HepG2 (cell line): ENCODE data around the gene SLC36A1. TPM values are rescaled to one million over a fixed set of nuclear protein-coding genes. Genes with fewer than 3 reads are reported as not detected.

Experiments used
- ATAC-seq: fragments of 200-7000 bp; cut with Tn5 transposase; 3 replicates; pipeline ENCODE4 v1.9.1; 2020; ENCODE audit warnings: mild to moderate bottlenecking, moderate library complexity
- BruUV-seq: library from RNA; stranded (reverse); fragments of 400-500 nt; replicated peaks from 2 replicates; lab custom pipeline; 2021; lab: Mats Ljungman, UMichigan
- CTCF ChIA-PET: fragments of 300-600 bp; formaldehyde crosslinking; extraction: SDS; loops from one replicate; lab custom pipeline; 2021; ENCODE audit warnings: low total read pairs, inconsistent platforms, low intra/inter-chr PET ratio; lab: Yijun Ruan, JAX
- POLR2A ChIA-PET: fragments of 350-600 bp; sonication (Branson Sonifier 250); formaldehyde crosslinking; loops from one replicate; lab custom pipeline; 2020; ENCODE audit warnings: antibody characterized with exemption, inconsistent platforms; lab: Yijun Ruan, JAX
- DNase-seq: peaks from one replicate; pipeline ENCODE4 v3.0.0-alpha.2; 2015; ENCODE audit warnings: low spot score
- FAIRE-seq: peaks from 3 replicates; lab custom pipeline; 2011; peaks lifted over from hg19 to GRCh38; lab: Jason Lieb, UNC
- H2AFZ ChIP-seq: one replicate; pipeline ENCODE4 v1.6.1; 2011; ENCODE audit warnings: low read length, inconsistent platforms
- H3K27ac ChIP-seq: fragments of 300-600 bp; 3 replicates; pipeline ENCODE4 v1.8.0; 2011; ENCODE audit warnings: mixed run types, mild to moderate bottlenecking, mixed read lengths, low read length, inconsistent platforms; ENCODE audit not compliant: insufficient read depth; ENCODE audit errors: extremely low read length
- H3K27me3 ChIP-seq, 2 experiments: fragments of 200-600 bp in 1 of 2; 2 replicates in 1 of 2; 3 replicates in 1 of 2; pipeline versions ENCODE4 v1.6.0 to v1.8.0; 2011; ENCODE audit warnings: low read length in 2 of 2, mild to moderate bottlenecking in 2 of 2, moderate library complexity in 2 of 2, inconsistent platforms in 1 of 2; ENCODE audit not compliant: insufficient read depth in 2 of 2, control insufficient read depth in 1 of 2
- H3K36me3 ChIP-seq, 2 experiments: fragments of 200-600 bp in 1 of 2; replicated peaks in 1 of 2; 2 replicates in 1 of 2; 3 replicates in 1 of 2; pipeline versions ENCODE4 v1.5.1 to v1.8.0; 2011; ENCODE audit warnings: low read length in 2 of 2, inconsistent platforms in 1 of 2; ENCODE audit not compliant: insufficient read depth in 2 of 2, control insufficient read depth in 1 of 2
- H3K4me1 ChIP-seq: 2 replicates; pipeline ENCODE4 v1.5.1; 2012; ENCODE audit warnings: low read length, inconsistent platforms; ENCODE audit not compliant: insufficient read depth
- H3K4me2 ChIP-seq: 2 replicates; pipeline ENCODE4 v1.6.0; 2011; ENCODE audit warnings: low read depth, low read length, inconsistent platforms
- H3K4me3 ChIP-seq, 3 experiments: fragments of 200-600 bp in 1 of 3; sonication (generic), shearing (Covaris generic) in 1 of 3; replicated peaks in 1 of 3; 2 replicates each; pipeline ENCODE4 v1.5.1; 2011 to 2016; ENCODE audit warnings: low read length in 3 of 3, inconsistent platforms in 2 of 3, low read depth in 2 of 3, mild to moderate bottlenecking in 2 of 3, control low read depth in 1 of 3, mixed read lengths in 1 of 3; ENCODE audit not compliant: insufficient read depth in 1 of 3
- H3K79me2 ChIP-seq: one replicate; pipeline ENCODE4 v1.6.1; 2011; ENCODE audit warnings: low read length, inconsistent platforms; ENCODE audit not compliant: insufficient read depth
- H3K9ac ChIP-seq: 2 replicates; pipeline ENCODE4 v1.6.0; 2011; ENCODE audit warnings: mild to moderate bottlenecking, low read depth, low read length, inconsistent platforms; ENCODE audit not compliant: insufficient read depth
- H3K9me3 ChIP-seq: 2 replicates; pipeline ENCODE4 v1.5.1; 2012; ENCODE audit warnings: mild to moderate bottlenecking, low read length
- H4K20me1 ChIP-seq: 2 replicates; pipeline ENCODE4 v1.6.0; 2011; ENCODE audit warnings: inconsistent platforms, mild to moderate bottlenecking, low read length, moderate library complexity; ENCODE audit not compliant: insufficient read depth
- BCL3 ChIP-seq: sonication (generic); formaldehyde crosslinking; IDR thresholded peaks from 2 replicates; pipeline ENCODE4 v1.5.1; 2020; ENCODE audit warnings: mild to moderate bottlenecking, missing genetic modification reagents, moderate library complexity
- BRF2 ChIP-seq: sonication (generic); formaldehyde crosslinking; IDR thresholded peaks from 2 replicates; pipeline ENCODE4 v1.8.1; 2022; ENCODE audit warnings: mild to moderate bottlenecking, missing genetic modification reagents
- CHCHD3 ChIP-seq: sonication (generic); formaldehyde crosslinking; IDR thresholded peaks from 2 replicates; pipeline ENCODE4 v1.8.0; 2022; ENCODE audit warnings: mild to moderate bottlenecking, missing genetic modification reagents, moderate library complexity
- KDM1A ChIP-seq: IDR thresholded peaks from 2 replicates; pipeline ENCODE4 v1.6.1; 2016; ENCODE audit warnings: missing compliant biosample characterization
- MAFF ChIP-seq: IDR thresholded peaks from 2 replicates; pipeline ENCODE4 v1.6.1; 2011; ENCODE audit warnings: low read depth, low read length, improper control_type of control experiment
- MXD4 ChIP-seq: IDR thresholded peaks from 2 replicates; pipeline ENCODE4 v1.6.1; 2016; ENCODE audit warnings: mild to moderate bottlenecking, missing biosample characterization, missing genetic modification reagents
- PAWR ChIP-seq: sonication (generic); formaldehyde crosslinking; IDR thresholded peaks from 2 replicates; pipeline ENCODE4 v1.4.0; 2020; ENCODE audit warnings: missing genetic modification reagents, mild to moderate bottlenecking, borderline replicate concordance
- PREB ChIP-seq: sonication (generic); formaldehyde crosslinking; IDR thresholded peaks from 2 replicates; pipeline ENCODE4 v1.4.0; 2020; ENCODE audit warnings: missing genetic modification reagents
- SMAD9 ChIP-seq: sonication (generic); formaldehyde crosslinking; IDR thresholded peaks from 2 replicates; pipeline ENCODE4 v1.5.1; 2020; ENCODE audit warnings: mild to moderate bottlenecking, missing genetic modification reagents
- SP4 ChIP-seq: sonication (generic); formaldehyde crosslinking; IDR thresholded peaks from 2 replicates; pipeline ENCODE4 v1.8.1; 2023; ENCODE audit warnings: mild to moderate bottlenecking, missing genetic modification reagents
- TBP ChIP-seq: sonication (generic); formaldehyde crosslinking; IDR thresholded peaks from 2 replicates; pipeline ENCODE4 v1.5.0; 2020; ENCODE audit warnings: missing genetic modification reagents
- ZBTB34 ChIP-seq: sonication (generic); formaldehyde crosslinking; IDR thresholded peaks from 2 replicates; pipeline ENCODE4 v1.8.0; 2022; ENCODE audit warnings: mild to moderate bottlenecking, missing genetic modification reagents
- ZFP36L2 ChIP-seq: sonication (generic); formaldehyde crosslinking; IDR thresholded peaks from 2 replicates; pipeline ENCODE4 v1.4.0; 2020; ENCODE audit warnings: missing genetic modification reagents
- ZNF12 ChIP-seq: sonication (generic); formaldehyde crosslinking; IDR thresholded peaks from 2 replicates; pipeline ENCODE4 v1.5.0; 2020; ENCODE audit warnings: missing genetic modification reagents
- ZNF335 ChIP-seq: sonication (generic); formaldehyde crosslinking; IDR thresholded peaks from 2 replicates; pipeline ENCODE4 v1.4.0; 2020; ENCODE audit warnings: missing genetic modification reagents
- ZNF441 ChIP-seq: sonication (generic); formaldehyde crosslinking; IDR thresholded peaks from 2 replicates; pipeline ENCODE4 v1.7.0; 2021; ENCODE audit warnings: missing genetic modification reagents, borderline replicate concordance
- ZNF468 ChIP-seq: sonication (generic); formaldehyde crosslinking; IDR thresholded peaks from 2 replicates; pipeline ENCODE4 v1.8.0; 2022; ENCODE audit warnings: mild to moderate bottlenecking, moderate library complexity, missing genetic modification reagents
- ZNF549 ChIP-seq: sonication (generic); formaldehyde crosslinking; IDR thresholded peaks from 2 replicates; pipeline ENCODE4 v1.5.0; 2020; ENCODE audit warnings: missing genetic modification reagents
- ZNF703 ChIP-seq: sonication (generic); formaldehyde crosslinking; IDR thresholded peaks from 2 replicates; pipeline ENCODE4 v1.5.1; 2020; ENCODE audit warnings: missing genetic modification reagents, mild to moderate bottlenecking, moderate library complexity, borderline replicate concordance
- ZNF710 ChIP-seq: sonication (generic); formaldehyde crosslinking; IDR thresholded peaks from 2 replicates; pipeline ENCODE4 v1.5.0; 2020; ENCODE audit warnings: mild to moderate bottlenecking, missing genetic modification reagents, borderline replicate concordance
- WGBS: methylation state at CpG from one replicate; pipeline ENCODE4 v1.1.6; 2017; ENCODE audit warnings: low lambda C conversion rate; 5-methylcytosine and 5-hydroxymethylcytosine counted together
- in situ Hi-C: cut with HindIII; loops from 2 replicates; pipeline ENCODE4 v1.10.0; 2017; ENCODE audit warnings: low pct_unique_long_range_greater_than_20kb; ENCODE audit not compliant: extremely low pct_ligation_motif_present
- intact Hi-C: fragments of 100-400 bp; cut with micrococcal nuclease; formaldehyde crosslinking; loops from one replicate; pipeline ENCODE4 v1.10.0; 2022; ENCODE audit not compliant: unreplicated experiment
- polyA plus RNA-seq, 8 experiments: library from polyadenylated mRNA; depleted of rRNA in 3 of 8; stranded (reverse) in 7 of 8; unstranded in 1 of 8; fragments of >200 nt; fragmentation: Illumina TruSeq in 4 of 8; extraction: Trizol in 4 of 8; gene quantifications; 2 replicates each; pipeline versions ENCODE4 v1.2.1 to v1.2.3, GENCODE V29; 2011 to 2016; ENCODE audit warnings: low read depth in 4 of 8, missing spikeins in 1 of 8, mixed read lengths in 1 of 8; ENCODE audit not compliant: insufficient read depth in 1 of 8
- total RNA-seq, 5 experiments: library from RNA; depleted of rRNA; stranded (reverse); fragments of >200 nt; fragmentation: Illumina TruSeq; extraction: Trizol; gene quantifications; 2 replicates each; pipeline ENCODE4 v1.2.3, GENCODE V29; 2016; ENCODE audit warnings: low read depth in 1 of 5

The SLC36A1 gene
- total and polyA plus RNA-seq, 2 of the 13 experiments (the other 11 are each of a cell fraction or from before 2014, with no cell fraction given): 8.0 to 8.9 TPM

- no peaks in the 10 kb centered on the region for H4K20me1 ChIP-seq
- POLR2A ChIA-PET: no interaction called here
- no peaks in the 10 kb centered on the region for H3K27me3 ChIP-seq
- no peak for ATAC-seq
- intact Hi-C loops: no loop called here
- H2AFZ ChIP-seq: no peak overlapping the region
- no peak overlapping the region for H3K9ac ChIP-seq
- CTCF ChIA-PET: no interaction called here
- 68% methylated on average over 2 of the region's 5 CpGs for WGBS
- no peaks in the 10 kb centered on the region for H3K79me2 ChIP-seq
- no peak overlapping the region for H3K27ac ChIP-seq
- DNase-seq: no peak
- H3K4me1 ChIP-seq: no peaks in the 10 kb centered on the region
- no peak overlapping the region for H3K4me2 ChIP-seq
- H3K9me3 ChIP-seq: no peaks in the 10 kb centered on the region
- H3K36me3 ChIP-seq: no peaks in the 10 kb centered on the region
- TF ChIP-seq ZFP36L2 (CRISPR knock-in tag): no peak
- no peak for TF ChIP-seq ZNF468 (CRISPR knock-in tag)
- TF ChIP-seq BRF2 (CRISPR knock-in tag): no peak
- no peak for TF ChIP-seq SP4 (CRISPR knock-in tag)
- no peak for TF ChIP-seq MAFF
- no peak for TF ChIP-seq ZNF441 (CRISPR knock-in tag)
- TF ChIP-seq ZNF12: no peak
- TF ChIP-seq ZNF710 (CRISPR knock-in tag): no peak
- no peak for TF ChIP-seq ZNF335 (CRISPR knock-in tag)
- TF ChIP-seq KDM1A (CRISPR knock-in tag): no peak
- TF ChIP-seq PREB (CRISPR knock-in tag): no peak
- no peak for TF ChIP-seq ZNF549 (CRISPR knock-in tag)
- TF ChIP-seq BCL3: no peak
- no peak for TF ChIP-seq MXD4 (CRISPR knock-in tag)
- no peak for TF ChIP-seq TBP (CRISPR knock-in tag)
- no peak for TF ChIP-seq SMAD9 (CRISPR knock-in tag)
- TF ChIP-seq ZBTB34 (CRISPR knock-in tag): no peak
- TF ChIP-seq PAWR: no peak
- TF ChIP-seq ZNF703 (CRISPR knock-in tag): no peak
- TF ChIP-seq CHCHD3: no peak
- TF ChIP-seq, all 625 proteins: peak for 0
- no peak overlapping the region for H3K4me3 ChIP-seq
- in situ Hi-C loops: no loop called here
- BruUV-seq: no TSS peak
- FAIRE-seq: no peak
These were observed 61.8 kb downstream of the SLC36A1 start for GRCh38 chr5:151509231-151509630.
